Peyer's patch (tissue), 4 donors: ENCODE data around the gene GPBP1. TPM values are rescaled to one million over a fixed set of nuclear protein-coding genes. Genes with fewer than 3 reads are reported as not detected.
"Not testable (repeated sequence)": the region's sequence is repeated elsewhere in the genome, so short reads cannot be mapped to it uniquely, and the experiment has no call there.

ENCODE experiments used
- DNase-seq, 3 donors: peaks; one replicate each; pipeline ENCODE4 v3.0.0-alpha.2; 2017 to 2019
- H3K27ac ChIP-seq, 4 donors: fragments of 200-600 bp; sonication (generic); one replicate each; pipeline ENCODE4 v1.5.1; 2016 to 2019
- H3K27me3 ChIP-seq, 2 donors: fragments of 200-600 bp; sonication (generic); one replicate each; pipeline ENCODE4 v1.5.1; 2019
- H3K36me3 ChIP-seq, 3 donors: fragments of 200-600 bp; sonication (generic); one replicate each; pipeline ENCODE4 v1.5.1; 2016 to 2019
- H3K4me1 ChIP-seq, 4 donors: fragments of 200-600 bp; sonication (generic); one replicate each; pipeline ENCODE4 v1.5.1; 2016 to 2019
- H3K4me3 ChIP-seq, 4 donors: fragments of 200-600 bp; sonication (generic); 1 replicate in 3 of 4; 2 replicates in 1 of 4; pipeline ENCODE4 v1.5.1; 2016 to 2019; ENCODE audit warnings: mild to moderate bottlenecking in 1 of 4
- H3K9me3 ChIP-seq, 4 donors: fragments of 200-600 bp; sonication (generic); one replicate each; pipeline ENCODE4 v1.5.1; 2016 to 2019; ENCODE audit warnings: mild to moderate bottlenecking in 1 of 4
- POLR2A ChIP-seq, 2 donors: fragments of 450-650 bp; IDR thresholded peaks; one replicate each; pipeline ENCODE4 v1.5.1; 2017; ENCODE audit warnings: antibody characterized with exemption in 2 of 2, mild to moderate bottlenecking in 2 of 2, moderate library complexity in 2 of 2
- total RNA-seq, 4 donors: library from RNA; depleted of rRNA; stranded (reverse); fragments of >200 nt; gene quantifications; one replicate each; pipeline ENCODE4 v1.1.0, GENCODE V29; 2016
- TF ChIP-seq, protein P1 (sequence below), 6 experiments: fragments of 450-650 bp in 4 of 6; fragments of 200-600 bp in 2 of 6; sonication (generic) in 1 of 6; IDR thresholded peaks; one replicate each; pipeline ENCODE4 v1.5.1; 2017 to 2019; ENCODE audit warnings: antibody characterized with exemption in 6 of 6, mild to moderate bottlenecking in 3 of 6, moderate library complexity in 1 of 6

The GPBP1 gene
- total RNA-seq, 4 donors from 2014 or later = 67.0 to 191 (median 81.7) TPM

DNA sequence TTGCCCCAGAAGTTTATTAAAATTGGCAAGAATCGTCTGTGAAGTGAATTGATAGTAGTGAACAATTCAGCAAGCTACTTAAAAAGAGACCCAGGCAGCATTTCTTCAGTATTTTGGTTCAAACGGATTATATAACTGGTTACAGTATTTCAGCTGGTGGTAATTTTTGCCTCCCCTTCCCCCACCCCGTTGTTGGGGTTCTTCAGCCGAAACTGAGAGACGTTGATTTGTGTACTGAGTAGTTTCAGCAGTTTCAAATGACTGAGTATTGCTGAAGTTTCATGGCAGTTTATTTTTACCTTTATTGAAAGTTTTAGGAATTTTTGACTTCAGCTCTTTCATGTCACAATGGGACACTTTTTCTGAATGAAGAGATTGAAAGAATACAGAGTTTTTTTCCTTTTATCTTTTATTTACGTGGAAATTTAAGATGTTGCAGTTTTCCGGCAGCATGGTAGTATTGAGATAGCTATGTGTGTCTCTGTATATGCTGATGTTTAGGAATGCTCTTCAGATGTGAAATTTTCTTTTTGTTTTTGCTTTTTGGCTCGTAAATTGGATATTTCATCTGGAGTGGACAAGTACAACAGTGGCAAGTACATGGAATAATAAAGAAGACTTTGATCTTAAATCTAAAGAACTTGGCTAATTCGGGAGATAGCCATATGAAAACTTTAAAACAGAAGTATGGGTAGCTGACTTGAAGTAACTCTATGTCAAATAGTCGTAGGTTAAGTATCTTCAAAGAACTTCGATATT is 1.9 kb downstream of the GPBP1 start:
- H3K27me3 ChIP-seq = no peaks in the 10 kb centered on the region
- no peaks in the 10 kb centered on the region for H3K9me3 ChIP-seq
- H3K4me1 ChIP-seq = peaks cover 0 to 44% (median 8%) of the 10 kb centered on the region in 4 donors
- peak in 1 of 3 donors; percentile 44 for DNase-seq
- H3K27ac ChIP-seq = peak overlapping the region; percentile 63 to 100 (median 100)
- H3K36me3 ChIP-seq = no peaks in the 10 kb centered on the region
- TF ChIP-seq, protein P1, sequence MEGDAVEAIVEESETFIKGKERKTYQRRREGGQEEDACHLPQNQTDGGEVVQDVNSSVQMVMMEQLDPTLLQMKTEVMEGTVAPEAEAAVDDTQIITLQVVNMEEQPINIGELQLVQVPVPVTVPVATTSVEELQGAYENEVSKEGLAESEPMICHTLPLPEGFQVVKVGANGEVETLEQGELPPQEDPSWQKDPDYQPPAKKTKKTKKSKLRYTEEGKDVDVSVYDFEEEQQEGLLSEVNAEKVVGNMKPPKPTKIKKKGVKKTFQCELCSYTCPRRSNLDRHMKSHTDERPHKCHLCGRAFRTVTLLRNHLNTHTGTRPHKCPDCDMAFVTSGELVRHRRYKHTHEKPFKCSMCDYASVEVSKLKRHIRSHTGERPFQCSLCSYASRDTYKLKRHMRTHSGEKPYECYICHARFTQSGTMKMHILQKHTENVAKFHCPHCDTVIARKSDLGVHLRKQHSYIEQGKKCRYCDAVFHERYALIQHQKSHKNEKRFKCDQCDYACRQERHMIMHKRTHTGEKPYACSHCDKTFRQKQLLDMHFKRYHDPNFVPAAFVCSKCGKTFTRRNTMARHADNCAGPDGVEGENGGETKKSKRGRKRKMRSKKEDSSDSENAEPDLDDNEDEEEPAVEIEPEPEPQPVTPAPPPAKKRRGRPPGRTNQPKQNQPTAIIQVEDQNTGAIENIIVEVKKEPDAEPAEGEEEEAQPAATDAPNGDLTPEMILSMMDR (IDR thresholded peaks at IDR 0.05) = no peak
- no peak for TF ChIP-seq POLR2A (IDR thresholded peaks at IDR 0.05)
- peak overlapping the region; percentile 80 to 96 (median 94) for H3K4me3 ChIP-seq

DNA sequence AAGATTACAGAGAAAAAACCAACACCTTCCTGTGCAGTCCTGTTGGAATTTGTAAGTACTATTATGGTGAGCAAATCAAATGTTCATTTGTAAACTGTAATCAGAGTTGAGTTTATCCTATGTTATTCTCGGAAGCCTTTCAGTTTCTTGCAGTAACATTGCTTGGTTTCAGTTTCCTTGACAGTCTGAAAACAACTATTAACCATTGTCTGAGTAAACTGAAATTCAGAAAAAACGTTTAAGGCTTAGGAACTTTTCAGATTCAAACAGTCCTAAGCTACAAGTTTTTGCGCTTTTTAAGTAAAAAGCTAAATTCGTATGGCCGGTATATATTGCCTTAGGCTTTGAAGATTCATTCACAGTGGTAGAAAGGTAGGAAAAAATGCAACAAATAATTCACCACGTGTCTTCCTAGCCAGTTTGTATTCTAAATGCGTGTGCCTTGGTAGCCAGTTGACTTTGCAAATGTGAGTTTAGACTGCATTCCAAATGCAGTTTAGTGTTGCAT is 2.5 kb downstream of the GPBP1 start:
- H3K4me1 ChIP-seq = peaks cover 0 to 50% (median 14%) of the 10 kb centered on the region in 4 donors

DNA sequence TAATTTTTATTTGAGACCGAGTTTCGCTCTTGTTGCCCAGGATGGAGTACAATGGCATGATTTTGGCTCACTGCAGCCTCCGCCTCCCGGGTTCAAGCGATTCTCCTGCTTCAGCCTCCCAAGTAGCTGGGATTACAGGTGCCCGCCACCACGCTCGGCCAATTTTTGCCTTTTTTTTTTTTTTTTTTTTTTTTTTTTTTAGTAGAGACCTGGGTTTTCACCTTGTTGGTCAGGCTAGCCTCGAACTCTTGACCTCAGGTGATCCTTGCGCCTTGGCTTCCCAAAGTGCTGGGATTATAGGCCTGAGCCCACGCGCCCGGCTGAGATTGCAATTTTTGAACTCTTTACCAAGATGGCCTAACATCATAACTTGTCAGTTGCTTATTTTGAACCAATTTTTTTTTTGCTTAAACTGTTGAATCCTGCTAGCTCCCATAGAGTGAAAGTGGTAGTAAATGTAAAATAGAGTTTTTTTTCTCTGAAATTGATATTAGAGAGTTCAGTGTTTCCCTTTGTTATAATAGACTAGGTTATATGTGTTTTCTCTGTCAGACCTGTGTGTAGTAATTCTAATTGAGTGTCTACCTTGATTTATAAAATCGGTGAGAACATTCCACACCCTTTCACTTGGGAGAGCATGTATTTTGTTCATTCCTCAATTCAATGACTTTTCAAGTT is 3.8 kb downstream of the GPBP1 start:
- no peaks in the 10 kb centered on the region for H3K9me3 ChIP-seq
- no peaks in the 10 kb centered on the region for H3K27me3 ChIP-seq
- H3K27ac ChIP-seq = peak overlapping the region in 1 of 4 donors; percentile 100
- DNase-seq = no peak
- no peaks in the 10 kb centered on the region for H3K36me3 ChIP-seq
- peak overlapping the region; percentile 80 to 96 (median 94) for H3K4me3 ChIP-seq
- peaks cover 0 to 48% (median 17%) of the 10 kb centered on the region in 4 donors for H3K4me1 ChIP-seq
- TF ChIP-seq, protein P1 (IDR thresholded peaks at IDR 0.05) = no peak
- no peak for TF ChIP-seq POLR2A (IDR thresholded peaks at IDR 0.05)

More for the DNA sequence above, 2.5 kb downstream of the GPBP1 start:
- no peaks in the 10 kb centered on the region for H3K9me3 ChIP-seq
- no peak for DNase-seq
- H3K27me3 ChIP-seq = no peaks in the 10 kb centered on the region
- peak overlapping the region; percentile 80 to 96 (median 94) for H3K4me3 ChIP-seq
- TF ChIP-seq, protein P1 (IDR thresholded peaks at IDR 0.05) = no peak
- no peak for TF ChIP-seq POLR2A (IDR thresholded peaks at IDR 0.05)
- peak overlapping the region; percentile 63 to 100 (median 100) for H3K27ac ChIP-seq
- H3K36me3 ChIP-seq = no peaks in the 10 kb centered on the region

DNA sequence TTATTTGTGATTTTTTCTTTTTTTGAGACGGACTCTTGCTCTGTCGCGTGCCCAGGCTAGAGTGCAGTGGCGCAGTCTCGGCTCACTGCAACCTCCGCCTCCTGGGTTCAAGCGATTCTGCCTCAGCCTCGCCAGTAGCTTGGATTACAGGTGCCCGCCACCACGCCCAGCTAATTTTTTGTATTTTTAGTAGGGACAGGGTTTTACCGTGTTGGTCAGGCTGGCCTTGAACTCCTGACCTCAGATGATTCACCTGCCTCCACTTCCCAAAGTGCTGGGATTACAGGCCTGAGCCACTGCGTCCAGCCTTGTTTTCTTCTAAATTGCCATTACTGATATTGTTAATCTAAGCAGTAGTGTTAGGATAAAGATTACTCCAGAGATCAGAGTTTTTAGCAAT is 4.4 kb downstream of the GPBP1 start:
- Histone ChIP-seq H3K4me3 (peak overlapping the region; percentile 80 to 96 (median 94)), H3K27ac (peak overlapping the region in 1 of 4 donors; percentile 19), H3K4me1 (peaks cover 0 to 48% (median 18%) of the 10 kb centered on the region in 4 donors)
- not testable (repeated sequence) for H3K9me3 ChIP-seq, H3K27me3 ChIP-seq, DNase-seq, H3K36me3 ChIP-seq

DNA sequence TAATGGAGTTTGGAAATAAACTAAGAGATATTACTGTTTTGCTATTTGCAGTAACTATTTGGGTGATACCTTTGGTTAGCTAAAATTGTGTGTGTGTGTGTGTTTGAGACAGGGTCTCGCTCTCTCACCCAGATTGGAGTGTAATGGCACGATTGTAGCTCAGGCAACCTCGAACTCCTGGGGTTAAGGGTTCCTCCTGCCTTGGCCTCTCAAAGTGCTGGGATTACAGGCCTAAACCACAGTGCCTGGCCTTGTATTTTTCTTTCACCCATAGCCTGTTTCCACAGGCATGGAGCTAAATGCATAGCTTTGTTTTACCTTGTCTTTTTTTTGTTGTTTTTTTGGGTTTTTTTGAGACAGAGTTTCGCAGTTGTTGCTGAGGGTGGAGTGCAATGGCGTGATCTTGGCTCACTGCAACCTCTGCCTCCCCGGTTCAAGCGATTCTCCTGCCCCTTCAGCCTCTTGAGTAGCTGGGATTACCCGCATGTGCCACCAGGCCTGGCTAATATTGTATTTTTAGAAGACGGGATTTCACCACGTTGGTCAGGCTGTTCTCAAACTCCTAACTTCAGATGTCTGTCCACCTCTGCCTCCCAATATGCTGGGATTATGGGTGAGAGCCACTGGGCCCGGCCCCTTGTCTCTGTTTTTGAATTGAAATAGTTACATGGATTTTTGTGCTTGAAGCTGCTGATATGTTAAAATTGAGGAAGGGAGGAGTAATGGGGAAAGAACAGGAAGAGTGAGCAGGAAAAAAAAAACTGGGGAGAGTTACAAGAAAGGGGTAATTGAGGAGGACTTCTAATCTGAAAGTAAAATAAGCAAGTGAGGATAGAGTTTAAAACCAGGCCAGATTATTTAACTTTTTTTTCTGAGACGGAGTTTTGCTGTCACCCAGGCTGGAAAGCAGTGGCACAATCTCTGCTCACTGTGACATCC is 5.7 kb downstream of the GPBP1 start:
- peak overlapping the region in 2 of 4 donors; percentile 17 to 44 for H3K27ac ChIP-seq
- no peaks in the 10 kb centered on the region for H3K9me3 ChIP-seq
- peak overlapping the region; percentile 4 to 96 (median 87) for H3K4me3 ChIP-seq
- peaks cover 0 to 48% (median 21%) of the 10 kb centered on the region in 4 donors for H3K4me1 ChIP-seq
- no peaks in the 10 kb centered on the region for H3K27me3 ChIP-seq
- peaks cover 0 to 8% (median 0%) of the 10 kb centered on the region in 3 donors for H3K36me3 ChIP-seq
- no peak for TF ChIP-seq POLR2A (IDR thresholded peaks at IDR 0.05)
- TF ChIP-seq, protein P1 (IDR thresholded peaks at IDR 0.05) = no peak
- DNase-seq = no peak
